GM12874 (cell line): Measurements from ENCODE around the gene SOD1.

Experiments
- CTCF ChIP-seq: IDR thresholded peaks from 2 replicates; pipeline ENCODE4 v1.5.1; 2011; ENCODE audit warnings: low read depth, mild to moderate bottlenecking, control low read depth, low read length, moderate library complexity; ENCODE audit not compliant: insufficient read depth

Gene SOD1

GRCh38 chr21:31688603-31689368 lies 29.3 kb downstream of the SOD1 start:
- no peak for TF ChIP-seq CTCF

GRCh38 chr21:31693222-31693621 lies 33.7 kb downstream of the SOD1 start:
- no peak for TF ChIP-seq CTCF

- no peak for TF ChIP-seq CTCF
Observed at GRCh38 chr21:31696424-31696823, 36.9 kb downstream of the SOD1 start.

- TF ChIP-seq CTCF: no peak
Observed at GRCh38 chr21:31698461-31698860, 39.0 kb downstream of the SOD1 start.

GRCh38 chr21:31700040-31700439 lies 40.5 kb downstream of the SOD1 start:
- no peak for TF ChIP-seq CTCF

GRCh38 chr21:31706562-31706961 lies 47.1 kb downstream of the SOD1 start:
- no peak for TF ChIP-seq CTCF

GRCh38 chr21:31707499-31707898 lies 48.0 kb downstream of the SOD1 start:
- TF ChIP-seq CTCF: no peak
